Neural progenitor cell (in vitro differentiated cells): ENCODE results near the gene TK2. TPM values are rescaled to one million over a fixed set of nuclear protein-coding genes. Genes with fewer than 3 reads are reported as not detected.

Experiments used
- DNase-seq: peaks from one replicate; pipeline ENCODE4 v3.0.0-alpha.2; 2016; ENCODE audit warnings: low spot score
- H2AFZ ChIP-seq: fragments of 200-600 bp; sonication (generic); replicated peaks from 2 replicates; pipeline ENCODE4 v1.6.1; 2016; ENCODE audit warnings: antibody characterized with exemption
- H3F3A ChIP-seq: fragments of 200-600 bp; sonication (generic); 2 replicates; pipeline ENCODE4 v1.6.1; 2016; ENCODE audit warnings: antibody characterized with exemption, low read depth
- H3K27ac ChIP-seq: fragments of 200-600 bp; sonication (generic); 2 replicates; pipeline ENCODE4 v1.5.1; 2016; ENCODE audit warnings: mild to moderate bottlenecking
- H3K27me3 ChIP-seq: fragments of 200-600 bp; sonication (generic); 2 replicates; pipeline ENCODE4 v1.6.1; 2016; ENCODE audit warnings: mild to moderate bottlenecking, moderate library complexity
- H3K36me3 ChIP-seq: fragments of 200-600 bp; sonication (generic); 2 replicates; pipeline ENCODE4 v1.5.1; 2016
- H3K4me1 ChIP-seq: fragments of 200-600 bp; sonication (generic); 2 replicates; pipeline ENCODE4 v1.6.1; 2016; ENCODE audit warnings: mixed run types
- H3K4me2 ChIP-seq: fragments of 200-600 bp; sonication (generic); 2 replicates; pipeline ENCODE4 v1.6.1; 2016
- H3K4me3 ChIP-seq: fragments of 200-600 bp; sonication (generic); 2 replicates; pipeline ENCODE4 v1.5.1; 2016
- H3K79me2 ChIP-seq: fragments of 200-600 bp; sonication (generic); 2 replicates; pipeline ENCODE4 v1.6.1; 2016; ENCODE audit warnings: low read depth
- H3K9ac ChIP-seq: fragments of 200-600 bp; sonication (generic); 2 replicates; pipeline ENCODE4 v1.6.1; 2016
- H3K9me3 ChIP-seq: fragments of 200-600 bp; sonication (generic); 2 replicates; pipeline ENCODE4 v1.5.1; 2016; ENCODE audit warnings: low read depth
- H4K20me1 ChIP-seq: fragments of 200-600 bp; sonication (generic); 2 replicates; pipeline ENCODE4 v1.6.1; 2016; ENCODE audit warnings: low read depth
- H3K27ac Mint-ChIP-seq: 3 replicates; pipeline ENCODE4 v1.8.0; 2021; ENCODE audit warnings: mixed read lengths
- H3K27me3 Mint-ChIP-seq: 2 replicates; pipeline ENCODE4 v1.8.0; 2022; ENCODE audit warnings: low read depth, mild to moderate bottlenecking, inconsistent platforms, moderate library complexity, mixed read lengths; ENCODE audit not compliant: insufficient read depth
- H3K36me3 Mint-ChIP-seq: 3 replicates; pipeline ENCODE4 v1.8.0; 2021; ENCODE audit warnings: mixed read lengths
- H3K4me1 Mint-ChIP-seq: 3 replicates; pipeline ENCODE4 v1.8.0; 2021; ENCODE audit warnings: mixed read lengths
- H3K4me3 Mint-ChIP-seq: 3 replicates; pipeline ENCODE4 v1.8.0; 2021; ENCODE audit warnings: mild to moderate bottlenecking, moderate library complexity, mixed read lengths
- H3K9me3 Mint-ChIP-seq: 3 replicates; pipeline ENCODE4 v1.8.0; 2020; ENCODE audit warnings: mixed read lengths
- EZH2 ChIP-seq: fragments of 200-600 bp; sonication (generic); IDR thresholded peaks from 2 replicates; pipeline ENCODE4 v1.6.1; 2017; ENCODE audit warnings: antibody characterized with exemption, mild to moderate bottlenecking, moderate library complexity
- EZH2phosphoT487 ChIP-seq: fragments of 200-600 bp; sonication (generic); IDR thresholded peaks from 2 replicates; pipeline ENCODE4 v1.6.1; 2017; ENCODE audit warnings: antibody characterized with exemption
- total RNA-seq: library from RNA; depleted of rRNA; stranded (reverse); fragments of >200 nt; gene quantifications from 2 replicates; pipeline ENCODE4 v1.2.3, GENCODE V29; 2015; ENCODE audit warnings: low replicate concordance
- TF ChIP-seq, protein P1 (sequence below): fragments of 200-600 bp; sonication (generic); IDR thresholded peaks from 2 replicates; pipeline ENCODE4 v1.5.1; 2017; ENCODE audit warnings: antibody characterized with exemption, mild to moderate bottlenecking

TK2 gene
- total RNA-seq, 1 donor from 2014 or later = 7.3 TPM

DNA sequence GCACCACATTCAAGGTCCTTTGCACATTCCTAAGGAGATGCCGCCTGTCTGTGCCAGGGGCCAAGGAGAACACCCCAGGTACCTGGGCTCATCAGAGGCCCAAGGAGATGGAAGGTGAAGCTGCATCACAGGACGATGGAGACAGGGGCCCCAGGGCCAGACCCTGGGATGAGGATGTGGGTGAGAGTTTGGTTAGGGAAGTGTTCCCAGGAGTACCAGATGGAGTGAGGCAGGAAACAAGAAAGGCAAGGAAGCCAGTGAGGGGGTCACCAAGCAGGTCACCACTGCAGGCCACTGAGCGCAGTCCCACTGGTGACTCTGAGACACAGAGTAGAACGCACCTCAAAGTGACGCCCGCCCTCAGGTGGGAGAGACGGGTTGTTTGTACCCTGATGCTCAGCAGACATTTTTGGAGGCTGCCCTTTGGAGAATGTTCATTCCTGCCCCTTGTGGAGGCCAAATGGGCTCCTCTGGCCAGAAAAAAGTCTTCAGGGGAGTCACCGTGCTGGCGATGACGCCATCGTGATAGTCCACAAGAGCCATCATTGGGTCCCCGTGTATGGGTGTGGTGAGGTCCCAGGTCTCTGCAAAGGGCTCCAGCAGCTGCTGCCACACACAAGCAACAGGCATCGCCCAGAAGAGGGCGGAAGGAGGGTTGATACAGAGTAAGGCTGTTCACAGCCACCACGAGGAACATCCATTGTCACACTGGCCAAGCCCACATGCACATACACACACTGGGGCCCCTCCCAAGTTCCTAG, 65.3 kb downstream of the TK2 start:
- Histone ChIP-seq H3K4me1 (no peaks in the 10 kb centered on the region), H3F3A (no peaks in the 10 kb centered on the region), H3K9ac (no peak overlapping the region), H3K9me3 (no peaks in the 10 kb centered on the region), H3K4me2 (no peak overlapping the region), H3K36me3 (no peaks in the 10 kb centered on the region), H3K4me3 (no peak overlapping the region), H2AFZ (no peak overlapping the region), H3K27me3 (no peaks in the 10 kb centered on the region), H4K20me1 (no peaks in the 10 kb centered on the region), H3K79me2 (no peaks in the 10 kb centered on the region), H3K27ac (no peak overlapping the region)
- Mint-ChIP-seq H3K4me1 (peaks cover 28% of the 10 kb centered on the region), H3K9me3 (peaks cover 6% of the 10 kb centered on the region), H3K27me3 (peaks cover 18% of the 10 kb centered on the region), H3K4me3 (no peak overlapping the region), H3K27ac (peak overlapping the region; percentile 55), H3K36me3 (peaks cover 1% of the 10 kb centered on the region)
- DNase-seq = no peak
- TF ChIP-seq EZH2 = no peak
- TF ChIP-seq, protein P1, sequence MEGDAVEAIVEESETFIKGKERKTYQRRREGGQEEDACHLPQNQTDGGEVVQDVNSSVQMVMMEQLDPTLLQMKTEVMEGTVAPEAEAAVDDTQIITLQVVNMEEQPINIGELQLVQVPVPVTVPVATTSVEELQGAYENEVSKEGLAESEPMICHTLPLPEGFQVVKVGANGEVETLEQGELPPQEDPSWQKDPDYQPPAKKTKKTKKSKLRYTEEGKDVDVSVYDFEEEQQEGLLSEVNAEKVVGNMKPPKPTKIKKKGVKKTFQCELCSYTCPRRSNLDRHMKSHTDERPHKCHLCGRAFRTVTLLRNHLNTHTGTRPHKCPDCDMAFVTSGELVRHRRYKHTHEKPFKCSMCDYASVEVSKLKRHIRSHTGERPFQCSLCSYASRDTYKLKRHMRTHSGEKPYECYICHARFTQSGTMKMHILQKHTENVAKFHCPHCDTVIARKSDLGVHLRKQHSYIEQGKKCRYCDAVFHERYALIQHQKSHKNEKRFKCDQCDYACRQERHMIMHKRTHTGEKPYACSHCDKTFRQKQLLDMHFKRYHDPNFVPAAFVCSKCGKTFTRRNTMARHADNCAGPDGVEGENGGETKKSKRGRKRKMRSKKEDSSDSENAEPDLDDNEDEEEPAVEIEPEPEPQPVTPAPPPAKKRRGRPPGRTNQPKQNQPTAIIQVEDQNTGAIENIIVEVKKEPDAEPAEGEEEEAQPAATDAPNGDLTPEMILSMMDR = no peak
- no peak for TF ChIP-seq EZH2phosphoT487

DNA sequence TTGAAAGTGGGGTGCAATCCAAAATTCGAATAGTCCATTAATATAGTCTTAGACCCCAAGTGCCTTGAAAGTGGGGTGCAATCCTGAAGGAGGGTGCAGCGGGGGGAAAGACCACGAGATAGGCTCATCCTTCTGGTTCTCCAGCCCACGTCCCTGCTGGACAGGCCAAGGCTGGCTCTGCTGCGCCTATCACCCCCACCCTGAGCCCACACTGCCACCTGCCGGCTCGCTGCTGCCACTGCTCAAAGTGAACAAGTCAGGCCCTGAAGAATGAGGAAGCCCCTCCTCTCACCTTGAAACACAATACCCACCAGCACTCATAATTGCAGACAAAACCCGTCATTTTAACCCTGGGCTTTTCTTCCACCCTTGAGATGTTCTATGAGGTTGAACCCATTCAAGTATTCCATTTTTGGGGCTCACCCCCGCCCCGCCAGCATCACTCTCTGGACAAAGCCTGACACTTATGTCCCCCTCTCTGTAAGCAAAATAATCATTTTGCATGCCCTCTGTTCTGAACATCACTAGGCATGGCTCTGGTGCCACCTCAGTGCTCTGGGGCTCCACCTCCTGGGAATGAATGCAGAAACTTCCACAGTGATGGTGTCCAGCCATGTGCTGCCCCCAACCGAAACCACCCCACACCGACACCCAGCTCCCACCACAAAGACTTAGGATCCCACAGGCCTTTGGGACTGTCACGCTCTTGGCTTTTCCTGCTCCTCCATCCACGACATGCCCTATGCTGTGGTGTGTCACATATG, 66.1 kb downstream of the TK2 start:
- no peaks in the 10 kb centered on the region for H3K27me3 ChIP-seq
- peak overlapping the region; percentile 29 for H2AFZ ChIP-seq
- H3K4me3 Mint-ChIP-seq = no peak overlapping the region

DNA sequence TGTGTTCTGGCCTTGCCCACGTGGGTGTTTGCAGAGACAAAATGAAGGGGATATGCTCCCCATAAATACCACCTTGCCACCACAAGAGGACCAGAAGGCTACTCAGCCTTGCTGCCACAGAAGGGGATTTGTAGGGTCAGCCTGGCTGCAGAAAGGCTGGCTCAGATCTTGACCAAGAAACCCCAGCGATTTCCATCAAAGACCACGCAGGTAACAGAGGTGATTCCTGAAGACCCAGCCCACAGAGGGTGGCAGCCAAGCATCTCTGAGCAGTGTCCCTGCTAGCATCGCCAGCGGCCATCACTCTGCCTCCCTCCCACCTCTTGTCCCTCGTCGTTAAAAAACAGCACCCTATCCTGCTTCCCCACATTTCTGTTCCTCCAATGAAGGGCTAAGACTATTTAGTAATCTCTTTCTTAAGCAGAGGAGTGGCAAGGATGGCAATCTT, 68.0 kb downstream of the TK2 start:
- no peak overlapping the region for H3K27ac ChIP-seq
- Mint-ChIP-seq H3K36me3 (no peaks in the 10 kb centered on the region), H3K4me3 (no peak overlapping the region), H3K27me3 (peaks cover 17% of the 10 kb centered on the region), H3K9me3 (no peaks in the 10 kb centered on the region), H3K27ac (peak overlapping the region; percentile 44), H3K4me1 (peaks cover 23% of the 10 kb centered on the region)
- no peaks in the 10 kb centered on the region for H4K20me1 ChIP-seq
- no peaks in the 10 kb centered on the region for H3K9me3 ChIP-seq
- no peak overlapping the region for H3K4me2 ChIP-seq
- H3K27me3 ChIP-seq = no peaks in the 10 kb centered on the region
- H3K4me1 ChIP-seq = no peaks in the 10 kb centered on the region
- no peak for DNase-seq
- no peak overlapping the region for H3K4me3 ChIP-seq
- H3K9ac ChIP-seq = no peak overlapping the region
- no peaks in the 10 kb centered on the region for H3K79me2 ChIP-seq
- no peaks in the 10 kb centered on the region for H3F3A ChIP-seq
- H3K36me3 ChIP-seq = no peaks in the 10 kb centered on the region
- H2AFZ ChIP-seq = no peak overlapping the region
- TF ChIP-seq EZH2 = no peak
- TF ChIP-seq, protein P1 = no peak
- TF ChIP-seq EZH2phosphoT487 = no peak

More for the DNA sequence above, 66.1 kb downstream of the TK2 start:
- Histone ChIP-seq H3K4me3 (no peak overlapping the region), H3K9ac (no peak overlapping the region), H3K36me3 (no peaks in the 10 kb centered on the region), H3K79me2 (no peaks in the 10 kb centered on the region), H3K9me3 (no peaks in the 10 kb centered on the region), H3K27ac (no peak overlapping the region), H3K4me1 (no peaks in the 10 kb centered on the region), H3K4me2 (no peak overlapping the region), H3F3A (no peaks in the 10 kb centered on the region), H4K20me1 (no peaks in the 10 kb centered on the region)
- Mint-ChIP-seq H3K9me3 (peaks cover 5% of the 10 kb centered on the region), H3K4me1 (peaks cover 28% of the 10 kb centered on the region), H3K27me3 (peaks cover 16% of the 10 kb centered on the region), H3K36me3 (no peaks in the 10 kb centered on the region), H3K27ac (no peak overlapping the region)
- TF ChIP-seq EZH2 (no peak), EZH2phosphoT487 (no peak)
- TF ChIP-seq, protein P1 = peak; percentile 95
- DNase-seq = peak; percentile 86
